MCF 10A (cell line): Measurements from ENCODE around the gene RFT1. TPM values are rescaled to one million over a fixed set of nuclear protein-coding genes. Genes with fewer than 3 reads are reported as not detected.

ENCODE experiments used
- Bru-seq: library from RNA; stranded (reverse); fragments of 400-500 nt; gene quantifications from one replicate; lab custom pipeline; 2021; lab: Mats Ljungman, UMichigan
- BruChase-seq, 2 experiments: library from RNA; stranded (reverse); fragments of 400-500 nt; gene quantifications; one replicate each; lab custom pipeline; 2021; lab: Mats Ljungman, UMichigan
- BruUV-seq: library from RNA; stranded (reverse); fragments of 400-500 nt; replicated peaks from 2 replicates; lab custom pipeline; 2021; lab: Mats Ljungman, UMichigan
- CTCF ChIA-PET: fragments of 300-600 bp; sonication (Branson Sonifier 250); formaldehyde crosslinking; extraction: SDS; loops from one replicate; lab custom pipeline; 2021; ENCODE audit warnings: antibody characterized with exemption, inconsistent platforms; lab: Yijun Ruan, JAX
- POLR2A ChIA-PET: fragments of 300-600, 350-650 bp; sonication (Branson Sonifier 250); formaldehyde crosslinking; extraction: SDS; loops from one replicate; lab custom pipeline; 2020; ENCODE audit warnings: antibody characterized with exemption, inconsistent platforms; lab: Yijun Ruan, JAX
- DNase-seq: peaks from one replicate; pipeline ENCODE4 v3.0.0-alpha.2; 2018; ENCODE audit not compliant: unreplicated experiment
- H3K27ac Mint-ChIP-seq: one replicate; pipeline ENCODE4 v1.8.0; 2022; ENCODE audit warnings: mild to moderate bottlenecking, low read depth, mixed read lengths; ENCODE audit not compliant: unreplicated experiment
- H3K27me3 Mint-ChIP-seq: one replicate; pipeline ENCODE4 v1.8.0; 2022; ENCODE audit warnings: mixed read lengths; ENCODE audit not compliant: insufficient read depth, unreplicated experiment
- H3K36me3 Mint-ChIP-seq: one replicate; pipeline ENCODE4 v1.8.0; 2022; ENCODE audit warnings: mild to moderate bottlenecking, moderate library complexity, mixed read lengths; ENCODE audit not compliant: insufficient read depth, unreplicated experiment
- H3K4me1 Mint-ChIP-seq: one replicate; pipeline ENCODE4 v1.8.0; 2022; ENCODE audit warnings: mixed read lengths; ENCODE audit not compliant: insufficient read depth, unreplicated experiment
- H3K4me3 Mint-ChIP-seq: one replicate; pipeline ENCODE4 v1.8.0; 2022; ENCODE audit warnings: mild to moderate bottlenecking, moderate library complexity, mixed read lengths; ENCODE audit not compliant: unreplicated experiment
- H3K9me3 Mint-ChIP-seq: one replicate; pipeline ENCODE4 v1.8.0; 2022; ENCODE audit warnings: mixed read lengths; ENCODE audit not compliant: unreplicated experiment
- CTCF ChIP-seq: fragments of 200-600 bp; IDR thresholded peaks from one replicate; pipeline ENCODE4 v1.8.0; 2022; ENCODE audit warnings: antibody characterized with exemption, mild to moderate bottlenecking; ENCODE audit not compliant: unreplicated experiment
- intact Hi-C: fragments of 100-400 bp; cut with micrococcal nuclease; formaldehyde crosslinking; loops from 2 replicates; pipeline ENCODE4 v1.14.1; 2022
- long read RNA-seq: library from polyadenylated mRNA; stranded (forward); transcript quantifications from one replicate; pipeline ENCODE4 v2.0.0, GENCODE V29; 2022
- total RNA-seq: library from RNA; stranded (reverse); gene quantifications from 2 replicates; pipeline ENCODE4 v1.2.3, GENCODE V29; 2022

Gene RFT1
- total RNA-seq (40.1 and 42.7 TPM in 2 replicates), Bru-seq, nascent RNA (percentile 76 among the genes with signal in this experiment), BruChase-seq, experiment 1, labeled RNA remaining after a 6-hour chase (percentile 74 among the genes with signal in this experiment), BruChase-seq, experiment 2, labeled RNA remaining after a 2-hour chase (percentile 70 among the genes with signal in this experiment)
- long read RNA-seq, full-length matches to known transcripts = 191 of 215 reads
- long read RNA-seq, partial matches to known transcripts = 3 of 215 reads
- long read RNA-seq, other reads (novel, unspliced or antisense) = 21 of 215 reads

- intact Hi-C loops = no loop called here
- Mint-ChIP-seq H3K9me3 (no peaks in the 10 kb centered on the region), H3K4me3 (peak within 1 kb of the TSS; percentile 92), H3K36me3 (peaks cover 13% of the 10 kb centered on the region), H3K27ac (peak within 1 kb of the TSS; percentile 97), H3K4me1 (peaks cover 8% of the 10 kb centered on the region), H3K27me3 (no peaks in the 10 kb centered on the region)
- peak; percentile 98 for DNase-seq
- TSS peak; percentile 96 for BruUV-seq
- ChIA-PET POLR2A (interaction anchor here (0.6 to 3.2 kb wide), 17 partner anchors 10 to 367 kb away, joined by 3 to 18 read pairs (median 4); partner anchors contain the start of genes DCP1A and PRKCD), CTCF (interaction anchor here (0.5 to 11.5 kb wide), 9 partner anchors 9 to 981 kb away, joined by 3 to 220 read pairs (median 6); no protein-coding TSS in a partner anchor)
- TF ChIP-seq CTCF = no peak
Observed at GRCh38 chr3:53130179-53131061, at the start of gene RFT1. Gene RFT1 (minus strand): TSS chr3:53130435. CDS start chr3:53130400, 35 bp downstream.

- H3K4me3 Mint-ChIP-seq = no peak overlapping the region
- no peaks in the 10 kb centered on the region for H3K9me3 Mint-ChIP-seq
- DNase-seq = no peak
- no peak overlapping the region for H3K27ac Mint-ChIP-seq
- CTCF ChIA-PET = interaction anchor here (0.5 to 1.1 kb wide), 5 partner anchors 35 to 193 kb away, joined by 3 to 5 read pairs (median 4); no protein-coding TSS in a partner anchor
- intact Hi-C loops = no loop called here
- no peaks in the 10 kb centered on the region for H3K27me3 Mint-ChIP-seq
- peaks cover 35% of the 10 kb centered on the region for H3K36me3 Mint-ChIP-seq
- BruUV-seq = no TSS peak
- TF ChIP-seq CTCF = no peak
- no peaks in the 10 kb centered on the region for H3K4me1 Mint-ChIP-seq
- POLR2A ChIA-PET = no interaction called here
Observed at GRCh38 chr3:53179580-53179979, 49.3 kb upstream of the RFT1 start.

GRCh38 chr3:53178246-53178645, 48.0 kb upstream of the RFT1 start:
- POLR2A ChIA-PET = no interaction called here
- Mint-ChIP-seq H3K27me3 (no peaks in the 10 kb centered on the region), H3K27ac (no peak overlapping the region), H3K9me3 (no peaks in the 10 kb centered on the region), H3K4me1 (no peaks in the 10 kb centered on the region), H3K36me3 (peaks cover 30% of the 10 kb centered on the region), H3K4me3 (no peak overlapping the region)
- CTCF ChIA-PET = interaction anchor here (0.9 kb wide), 1 partner anchor 18 kb away, joined by 3 read pairs; no protein-coding TSS in a partner anchor
- intact Hi-C loops = no loop called here
- TF ChIP-seq CTCF = no peak
- no peak for DNase-seq
- no TSS peak for BruUV-seq
